RPMI7951 (cell line): Measurements from ENCODE around the gene ADAMTSL2. TPM values are rescaled to one million over a fixed set of nuclear protein-coding genes. Genes with fewer than 3 reads are reported as not detected.

Source experiments
- DNase-seq: peaks from one replicate; pipeline ENCODE4 v3.0.0-alpha.2; 2012; ENCODE audit warnings: low read depth
- total RNA-seq: library from RNA; depleted of rRNA; stranded (reverse); fragments of >200 nt; shearing (Covaris generic); gene quantifications from 2 replicates; pipeline ENCODE4 v1.2.3, GENCODE V29; 2014

Gene ADAMTSL2
- total RNA-seq, 1 experiment from 2014 or later = 6.6 TPM

DNA sequence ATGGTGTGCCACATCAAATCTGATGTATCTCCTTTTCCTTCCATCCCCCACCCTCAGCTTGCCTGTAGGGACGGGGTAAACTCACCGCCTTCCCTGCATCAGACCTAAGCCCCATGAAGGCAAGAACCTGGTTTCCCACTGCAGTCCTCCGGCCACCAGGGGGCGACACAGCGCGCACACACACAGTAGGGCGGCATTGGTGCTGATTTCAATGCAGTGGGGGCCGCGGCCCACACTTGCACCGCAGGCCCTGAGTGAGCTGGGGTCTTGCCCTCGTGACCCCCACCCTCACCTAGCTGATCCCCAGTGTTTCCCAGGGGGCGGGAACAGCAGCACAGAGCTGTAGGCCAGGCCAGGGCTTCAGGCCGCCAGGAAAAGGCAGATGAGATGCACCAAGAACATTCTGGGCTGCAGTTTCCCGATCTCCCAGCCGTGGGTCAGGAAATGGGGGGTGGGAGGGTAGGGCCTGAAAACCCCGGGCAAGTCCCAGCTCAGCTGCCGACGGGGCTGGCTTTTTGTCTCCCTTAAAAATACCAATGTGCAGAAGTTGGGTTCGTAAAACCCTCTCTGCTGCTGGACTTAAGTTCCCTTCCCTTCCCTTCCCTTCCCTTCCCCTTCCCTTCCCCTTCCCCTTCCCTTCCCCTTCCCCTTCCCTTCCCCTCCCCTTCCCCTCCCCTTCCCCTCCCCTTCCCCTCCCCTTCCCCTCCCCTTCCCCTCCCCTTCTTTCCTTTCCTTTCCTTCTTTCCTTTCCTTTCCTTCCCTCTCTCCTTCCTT lies 55.1 kb downstream of the ADAMTSL2 start:
- no peak for DNase-seq

DNA sequence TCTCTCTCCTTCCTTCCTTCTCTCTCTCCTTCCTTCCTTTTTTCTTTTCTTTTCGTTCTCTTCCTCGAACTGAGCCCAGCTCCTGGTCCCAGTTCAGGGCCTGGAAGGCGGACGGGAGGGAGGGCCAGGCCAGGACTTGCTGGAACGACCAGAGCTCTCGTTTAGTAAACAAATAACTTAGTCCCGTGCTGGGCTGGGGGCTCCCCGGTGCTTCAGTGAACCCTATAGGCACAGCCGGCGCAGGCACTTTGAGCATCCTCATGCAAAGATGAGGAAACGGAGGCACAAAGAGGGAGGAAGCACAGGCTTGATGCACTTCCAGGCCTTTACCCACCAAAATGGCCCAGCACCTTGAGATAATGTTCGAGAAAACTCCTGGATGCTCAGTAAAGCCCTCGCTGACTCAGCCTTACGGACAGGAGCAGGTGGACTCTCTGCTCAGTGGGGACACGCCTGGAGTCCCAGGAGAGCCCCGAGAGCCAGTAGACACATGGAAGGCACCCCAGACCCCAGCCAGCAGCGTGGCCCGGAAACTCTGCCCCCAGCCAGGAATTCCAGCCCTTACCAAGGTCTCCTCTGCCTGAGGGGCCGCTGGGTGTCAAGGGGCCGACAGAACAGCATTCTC lies 55.8 kb downstream of the ADAMTSL2 start:
- DNase-seq = no peak

DNA sequence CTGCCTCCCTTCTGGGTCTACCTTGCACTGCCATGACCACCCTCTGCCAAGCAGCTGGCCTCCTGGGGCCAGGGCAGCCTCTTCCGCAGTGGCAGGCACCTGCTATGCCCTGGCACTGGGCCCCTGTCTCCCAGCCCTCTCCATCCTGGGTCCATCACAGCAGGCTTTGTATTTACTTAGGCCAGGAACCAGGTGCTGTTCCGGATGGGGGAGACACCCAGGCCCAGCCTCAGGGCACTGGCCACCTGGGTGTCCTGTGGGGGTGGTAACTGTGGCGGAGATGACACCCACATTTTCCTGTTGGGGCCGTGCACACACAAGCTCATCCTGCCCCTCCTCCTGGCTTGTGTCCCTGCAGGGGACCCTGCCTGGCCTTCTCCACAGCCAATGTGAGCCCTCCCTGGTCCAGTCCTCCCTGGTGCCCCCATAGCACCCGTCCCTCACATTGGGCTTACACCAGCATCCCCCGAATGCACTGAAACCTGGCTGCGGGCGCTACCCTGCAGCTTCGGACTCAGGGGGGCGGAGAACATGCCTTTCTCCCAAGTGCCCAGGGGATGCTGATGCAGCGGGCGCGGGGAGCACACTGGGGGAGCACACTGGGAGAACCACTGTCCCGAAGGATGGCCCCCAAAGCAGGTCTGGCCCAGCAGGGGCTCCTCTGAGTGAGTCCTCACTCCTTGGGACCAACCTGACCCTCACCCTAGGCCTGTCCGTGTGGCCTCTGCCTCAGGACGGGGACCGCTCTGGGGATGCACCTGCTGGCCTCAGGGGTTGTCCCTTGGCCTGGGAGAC lies 56.8 kb downstream of the ADAMTSL2 start:
- no peak for DNase-seq

DNA sequence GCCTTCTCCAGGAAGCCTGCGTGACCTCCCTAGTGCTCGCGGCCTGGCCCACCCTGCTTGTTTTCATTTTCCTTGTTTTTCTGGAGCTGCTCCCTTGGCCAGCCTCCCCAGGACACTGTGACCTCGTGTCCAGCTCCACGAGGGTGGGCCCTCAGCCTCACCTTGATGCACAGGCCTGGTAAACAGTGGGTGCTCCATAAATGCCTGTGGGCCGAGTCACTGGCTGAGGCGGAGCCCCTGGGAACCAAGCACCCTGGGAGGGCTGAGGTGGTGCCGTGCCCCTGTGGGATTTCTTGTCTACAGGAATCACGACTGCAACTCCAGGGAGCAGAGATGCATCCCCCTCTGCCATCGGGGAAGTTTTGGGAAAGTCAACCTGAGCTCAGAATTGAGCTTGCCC lies 57.5 kb downstream of the ADAMTSL2 start:
- no peak for DNase-seq

DNA sequence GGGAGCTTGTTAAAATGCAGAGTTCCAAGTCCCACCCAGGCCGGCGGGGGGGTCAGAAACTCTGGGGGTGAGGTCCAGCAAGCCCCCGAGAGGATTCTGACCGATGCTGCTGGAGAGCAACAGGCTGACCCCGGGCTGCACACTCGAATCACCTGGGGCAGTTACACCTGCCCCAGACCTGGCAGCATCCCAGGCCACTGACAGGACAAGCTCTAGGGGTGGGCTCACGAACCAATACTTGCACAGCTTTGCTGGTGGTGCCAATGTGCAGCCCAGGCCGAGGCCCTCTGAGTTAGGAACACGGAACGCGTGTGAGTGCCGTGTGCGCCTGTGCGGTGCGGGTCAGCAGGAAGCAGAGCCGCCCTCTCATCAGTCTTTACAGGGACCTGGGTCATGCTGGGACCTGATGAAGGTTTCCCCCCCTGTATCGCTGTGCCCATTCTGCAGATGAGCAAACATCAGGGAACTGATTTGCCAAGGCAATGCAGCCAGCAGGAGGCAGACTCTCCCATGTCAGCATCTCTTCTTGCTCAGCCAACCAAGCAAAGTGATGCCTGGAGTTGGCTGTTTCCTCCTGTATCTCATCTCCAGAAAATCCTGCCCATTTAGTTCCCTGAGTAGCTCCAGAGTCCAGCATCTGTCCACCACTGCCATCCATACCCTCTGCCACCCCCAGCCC lies 58.4 kb downstream of the ADAMTSL2 start:
- no peak for DNase-seq

DNA sequence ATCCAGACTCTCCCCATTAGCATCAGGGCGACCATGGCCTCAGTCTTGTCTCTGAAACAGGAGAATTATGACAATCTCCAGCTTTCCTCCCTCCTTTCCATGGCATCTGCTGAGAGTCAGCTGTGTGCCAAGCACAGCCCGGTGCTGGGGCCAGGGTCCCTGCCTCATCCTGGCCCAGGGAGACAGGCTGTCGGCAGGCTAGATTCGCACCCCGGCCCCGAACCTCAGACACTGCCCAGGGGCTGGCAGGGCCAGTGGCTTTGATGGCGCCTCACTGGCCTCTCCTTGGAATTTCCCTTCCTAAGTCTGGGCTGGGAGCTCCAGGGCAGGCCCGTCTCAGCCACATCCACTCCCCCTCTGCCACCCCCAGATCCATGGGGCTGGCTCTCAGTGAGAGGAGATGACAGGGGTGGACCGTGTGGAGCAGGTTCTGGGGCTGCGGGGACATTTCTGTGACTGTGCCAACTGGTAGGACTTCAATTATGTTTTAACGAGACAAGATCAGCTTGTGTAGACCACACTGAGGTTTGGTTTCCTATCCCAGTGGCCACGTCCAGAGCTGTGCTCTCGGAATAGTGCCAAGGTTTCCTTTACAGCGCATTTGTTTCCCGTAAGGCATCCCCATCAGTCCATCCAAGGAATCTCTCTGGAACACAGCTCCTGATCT lies 59.2 kb downstream of the ADAMTSL2 start:
- peak; percentile 67 for DNase-seq

DNA sequence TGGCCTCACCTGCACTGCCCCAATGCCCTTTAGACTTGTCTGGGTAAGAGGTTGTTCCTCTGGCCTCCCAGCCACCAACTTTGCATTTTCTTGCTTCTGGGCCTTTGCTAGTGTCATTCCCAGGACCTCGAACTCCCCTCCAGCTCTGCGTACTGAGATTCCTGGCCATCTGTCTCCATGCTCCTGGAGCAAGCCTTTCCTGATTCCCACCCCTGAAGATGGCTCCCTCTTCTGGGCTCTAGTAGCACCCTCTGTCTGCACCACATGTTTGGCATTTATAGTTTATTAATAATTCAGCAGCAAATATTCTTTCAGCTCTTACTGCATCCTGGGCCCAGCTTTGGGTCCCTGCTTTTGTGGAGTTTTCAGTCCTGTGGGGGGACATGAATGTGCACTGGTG lies 59.8 kb downstream of the ADAMTSL2 start:
- no peak for DNase-seq

DNA sequence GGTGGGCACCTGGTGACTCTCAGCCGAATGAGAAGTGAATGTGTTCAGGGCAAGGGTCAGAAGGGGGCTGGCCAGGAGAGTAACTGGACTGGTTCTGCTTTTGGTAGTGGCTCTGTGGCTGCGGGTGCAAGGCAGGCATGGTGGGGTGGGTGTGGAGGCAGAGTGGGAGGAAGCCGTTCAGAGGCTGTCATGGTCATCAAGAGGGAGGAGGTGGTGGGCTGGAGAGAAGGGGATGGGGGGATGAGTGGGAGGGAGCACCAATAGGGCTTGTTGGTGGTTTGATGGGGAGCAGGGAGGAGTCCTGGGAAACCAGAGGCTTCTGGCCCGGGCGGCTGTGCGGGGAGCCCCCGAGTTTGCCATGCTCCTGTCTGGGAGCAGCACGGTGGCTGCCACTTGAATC lies 61.4 kb downstream of the ADAMTSL2 start:
- DNase-seq = no peak

DNA sequence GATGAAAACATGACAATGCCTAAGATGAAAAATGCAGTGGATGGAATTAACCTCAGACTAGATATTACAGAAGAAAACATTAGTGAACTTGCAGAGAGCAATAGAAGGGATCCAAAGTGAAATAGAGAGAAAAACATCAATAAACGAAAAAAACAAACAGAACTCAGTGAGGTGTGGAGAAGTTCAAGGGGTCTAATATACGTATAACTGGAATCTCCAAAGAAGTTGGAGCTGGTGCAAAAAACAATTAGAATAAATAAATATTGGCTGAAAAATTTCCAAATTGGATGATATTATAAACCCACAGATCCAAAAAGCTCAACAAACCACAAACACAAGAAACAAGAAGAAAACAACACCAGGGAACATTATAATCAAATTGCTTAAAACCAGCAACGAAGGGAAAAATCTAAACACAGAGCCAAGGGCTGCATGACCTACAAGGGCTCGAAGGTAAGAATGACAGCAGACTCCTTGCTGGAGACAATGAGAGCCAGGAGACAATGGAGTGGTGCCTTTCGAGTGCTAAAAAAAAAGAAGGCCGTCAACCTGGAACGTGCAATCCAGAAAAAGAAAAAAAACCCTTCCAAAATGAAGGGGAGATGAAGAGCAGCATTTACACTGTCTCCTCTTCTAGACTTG lies 62.9 kb downstream of the ADAMTSL2 start:
- no peak for DNase-seq

DNA sequence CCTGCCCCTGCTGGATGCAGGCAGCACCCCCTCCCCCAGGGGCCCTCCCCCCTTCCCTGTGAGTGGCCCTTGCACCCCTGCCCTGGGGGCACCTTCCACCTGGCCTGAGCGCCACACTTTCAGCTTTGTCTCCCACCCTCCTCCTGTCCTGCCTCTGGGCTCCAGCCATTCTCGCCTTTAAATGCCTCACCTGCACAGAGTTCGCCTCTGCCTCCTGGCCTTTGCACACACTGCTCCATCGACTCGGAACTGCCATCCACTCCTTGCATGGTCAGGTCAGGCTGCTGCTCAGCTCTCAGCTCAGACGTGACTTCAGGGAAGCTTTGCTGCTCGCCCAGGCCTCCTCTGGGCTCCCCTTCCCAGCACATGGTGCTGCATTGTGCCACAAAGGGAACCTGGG lies 64.5 kb downstream of the ADAMTSL2 start:
- DNase-seq = no peak

DNA sequence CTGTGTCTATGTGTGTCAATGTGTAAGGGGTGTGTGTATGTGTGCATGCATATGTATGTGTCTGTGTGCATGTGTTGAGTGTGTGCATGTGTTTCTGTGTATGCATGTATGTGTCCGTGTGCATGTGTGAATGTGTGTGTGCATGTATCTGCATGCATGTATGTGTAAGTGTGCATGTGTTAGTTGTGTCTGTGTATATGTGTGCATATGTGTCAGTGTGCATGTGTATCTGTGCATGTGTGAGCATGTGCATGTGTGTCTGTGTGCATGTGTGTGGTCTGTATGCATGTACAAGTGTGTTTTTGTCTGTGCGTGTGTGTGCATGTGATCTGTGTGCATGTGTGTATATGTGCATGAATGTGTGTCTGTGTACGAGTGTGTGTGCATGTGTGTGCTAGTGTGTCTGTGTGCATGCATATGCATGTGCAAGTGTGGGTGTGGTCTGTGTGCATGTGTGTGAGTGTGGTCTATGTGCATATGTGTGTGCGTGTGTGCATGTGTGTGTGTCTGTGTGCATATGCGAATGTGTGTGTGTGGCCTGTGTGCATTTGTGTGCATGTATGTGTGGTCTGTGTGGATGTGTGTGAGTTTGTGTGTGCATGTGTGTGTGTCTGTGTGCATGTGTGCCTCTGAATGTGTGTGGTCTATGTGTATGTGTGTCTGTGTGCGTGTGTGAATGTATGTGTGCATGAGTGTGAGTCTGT lies 65.1 kb downstream of the ADAMTSL2 start:
- DNase-seq = no peak

DNA sequence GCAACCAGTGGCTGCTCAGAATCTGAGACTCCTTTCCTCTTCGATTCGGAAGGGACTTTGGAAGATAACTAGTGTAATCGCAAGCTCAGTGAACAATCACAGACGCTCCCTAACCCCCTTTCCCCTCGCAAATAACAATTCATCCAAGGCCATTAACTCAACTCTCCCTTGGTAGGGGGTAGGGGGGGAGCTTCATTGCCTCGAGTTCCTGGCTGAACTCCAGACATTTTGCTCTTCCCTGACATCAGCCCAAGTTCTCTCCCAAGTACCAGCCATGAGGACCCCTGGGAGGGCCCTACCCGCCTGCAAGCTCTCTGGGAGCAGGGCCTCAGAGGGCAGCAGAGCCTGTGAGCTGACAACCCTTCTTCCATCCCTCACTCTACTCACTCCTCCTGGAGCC lies 66.2 kb downstream of the ADAMTSL2 start:
- DNase-seq = no peak

DNA sequence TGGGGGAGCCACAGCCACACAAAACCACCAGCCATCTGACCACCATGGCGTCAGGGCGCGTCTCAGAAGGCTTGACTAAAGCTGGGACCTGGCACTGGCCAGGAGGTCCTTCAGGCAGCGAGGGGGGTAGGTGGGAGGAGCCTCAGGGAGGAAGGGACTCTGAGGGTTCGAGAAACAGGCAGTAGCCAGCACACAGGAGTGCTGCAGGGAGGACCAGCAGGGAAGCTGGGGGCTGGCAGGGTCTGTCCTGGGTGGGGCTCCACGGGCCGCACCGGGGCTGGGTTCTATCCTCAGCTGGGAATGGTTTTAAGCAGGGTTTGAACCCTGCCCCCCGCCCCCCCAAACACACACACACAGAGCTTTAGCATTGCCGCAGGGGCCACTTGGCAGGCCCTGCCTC lies 67.2 kb downstream of the ADAMTSL2 start:
- no peak for DNase-seq

DNA sequence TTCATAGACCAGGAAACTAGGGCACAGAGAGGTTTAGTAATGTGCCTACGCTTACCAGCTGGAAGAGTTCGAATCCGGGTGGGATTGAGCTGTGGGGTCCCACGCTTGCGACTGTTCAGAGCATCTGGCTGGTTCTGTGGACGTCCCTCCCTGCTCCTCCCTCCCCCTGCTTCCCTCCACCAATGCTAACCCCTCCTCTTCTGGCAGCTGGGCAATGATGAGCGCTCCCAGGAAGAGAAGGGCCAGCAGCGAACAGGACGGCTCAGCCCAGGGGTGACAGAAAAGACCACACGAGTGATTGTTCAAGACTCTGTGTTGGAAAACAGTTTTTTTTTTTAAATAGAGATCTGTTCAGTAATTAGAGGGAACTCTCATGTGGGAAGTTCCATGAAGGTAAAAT lies 67.8 kb downstream of the ADAMTSL2 start:
- DNase-seq = no peak

DNA sequence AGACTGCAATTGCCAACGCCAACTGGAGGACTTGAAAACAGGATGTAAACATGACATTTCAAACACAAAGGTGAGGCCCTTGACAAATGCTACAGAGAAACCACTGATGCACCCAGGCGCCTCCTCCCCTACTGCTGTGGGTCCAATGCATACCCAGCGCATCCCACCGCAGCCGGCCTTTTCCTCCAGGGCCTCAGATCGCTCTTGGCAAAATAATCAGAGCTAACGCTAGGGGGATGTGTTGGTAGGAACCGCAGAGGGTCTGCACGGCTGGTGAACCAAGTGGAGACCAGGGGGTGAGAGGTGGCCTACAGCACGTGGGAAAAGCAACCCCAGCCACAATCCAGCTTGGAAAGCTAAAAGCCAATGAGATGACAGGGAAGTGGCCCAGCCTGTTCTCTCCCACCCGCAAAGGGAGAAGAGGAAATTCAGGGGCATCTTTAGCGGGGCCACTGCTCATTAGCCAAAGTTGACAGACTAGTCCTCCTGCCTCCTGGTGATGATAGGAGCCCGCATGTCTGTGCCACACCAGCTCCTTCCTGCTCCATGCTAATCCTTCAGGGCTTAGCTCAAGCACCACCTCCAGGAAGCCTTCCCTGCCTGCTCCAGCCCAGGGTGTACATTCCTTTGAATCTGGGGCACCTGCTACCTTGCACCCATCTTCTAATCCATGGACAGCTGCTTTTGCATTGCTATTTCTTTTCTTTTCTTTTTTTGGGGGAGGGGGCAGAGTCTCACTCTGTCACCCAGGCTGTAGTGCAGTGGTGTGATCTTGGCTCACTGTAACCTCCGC lies 68.8 kb downstream of the ADAMTSL2 start:
- DNase-seq = no peak

DNA sequence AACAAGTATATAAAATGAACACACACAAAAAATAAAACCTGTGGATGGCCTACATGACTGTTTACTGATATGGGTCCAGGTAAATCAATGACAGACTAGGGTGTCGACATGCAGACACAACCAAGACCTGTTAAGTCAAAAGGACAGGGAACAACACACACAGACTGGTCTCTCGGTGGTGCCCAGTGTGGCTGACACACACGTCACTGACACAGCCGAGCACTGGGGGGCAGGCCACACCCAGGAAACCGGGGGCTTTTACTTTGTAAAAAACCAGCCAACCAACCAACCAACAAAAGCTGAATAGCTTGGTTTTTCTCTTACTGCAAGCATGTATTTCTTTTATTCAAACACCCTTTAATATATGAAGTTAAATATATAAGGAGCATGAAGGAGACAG lies 69.7 kb downstream of the ADAMTSL2 start:
- DNase-seq = peak; percentile 10

DNA sequence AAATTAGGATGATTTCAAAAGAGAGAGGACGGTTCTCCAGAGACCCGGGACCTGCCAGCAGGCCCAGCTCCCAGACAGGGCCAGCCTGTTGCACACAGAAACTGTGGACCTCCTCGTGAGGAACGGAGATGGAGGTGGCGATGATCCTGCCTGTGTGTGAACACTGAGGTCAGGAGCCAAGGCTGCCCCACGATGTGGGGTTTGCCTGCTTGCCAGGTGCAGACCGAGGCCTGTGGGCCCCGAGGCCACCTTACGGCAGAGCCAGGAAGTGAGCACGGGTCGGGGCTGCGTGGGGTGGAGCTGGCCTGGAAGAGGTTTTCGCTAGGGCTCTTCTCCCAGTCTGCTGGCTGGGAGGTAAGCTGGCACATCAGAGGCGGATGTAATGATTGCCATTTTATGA lies 70.4 kb downstream of the ADAMTSL2 start:
- no peak for DNase-seq

DNA sequence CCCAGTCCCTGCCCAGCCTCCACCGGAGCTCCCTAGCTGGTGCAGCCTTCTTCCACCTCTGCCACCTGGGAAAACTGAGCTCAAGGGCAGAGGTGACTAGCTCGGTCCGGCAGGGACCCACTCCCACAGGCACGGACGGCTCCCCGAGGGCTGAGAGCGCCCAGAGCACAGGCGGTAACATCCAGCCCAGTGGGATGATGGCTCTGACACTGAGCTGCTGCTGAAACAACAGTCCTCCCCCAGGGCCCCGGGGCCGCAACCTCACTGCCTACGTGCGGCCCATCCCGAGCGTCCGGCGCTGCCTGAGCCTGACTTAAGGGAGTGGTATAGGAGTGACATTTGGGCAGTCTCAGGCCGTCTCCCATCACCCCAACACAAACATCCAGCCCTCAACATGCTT lies 70.9 kb downstream of the ADAMTSL2 start:
- DNase-seq = no peak

DNA sequence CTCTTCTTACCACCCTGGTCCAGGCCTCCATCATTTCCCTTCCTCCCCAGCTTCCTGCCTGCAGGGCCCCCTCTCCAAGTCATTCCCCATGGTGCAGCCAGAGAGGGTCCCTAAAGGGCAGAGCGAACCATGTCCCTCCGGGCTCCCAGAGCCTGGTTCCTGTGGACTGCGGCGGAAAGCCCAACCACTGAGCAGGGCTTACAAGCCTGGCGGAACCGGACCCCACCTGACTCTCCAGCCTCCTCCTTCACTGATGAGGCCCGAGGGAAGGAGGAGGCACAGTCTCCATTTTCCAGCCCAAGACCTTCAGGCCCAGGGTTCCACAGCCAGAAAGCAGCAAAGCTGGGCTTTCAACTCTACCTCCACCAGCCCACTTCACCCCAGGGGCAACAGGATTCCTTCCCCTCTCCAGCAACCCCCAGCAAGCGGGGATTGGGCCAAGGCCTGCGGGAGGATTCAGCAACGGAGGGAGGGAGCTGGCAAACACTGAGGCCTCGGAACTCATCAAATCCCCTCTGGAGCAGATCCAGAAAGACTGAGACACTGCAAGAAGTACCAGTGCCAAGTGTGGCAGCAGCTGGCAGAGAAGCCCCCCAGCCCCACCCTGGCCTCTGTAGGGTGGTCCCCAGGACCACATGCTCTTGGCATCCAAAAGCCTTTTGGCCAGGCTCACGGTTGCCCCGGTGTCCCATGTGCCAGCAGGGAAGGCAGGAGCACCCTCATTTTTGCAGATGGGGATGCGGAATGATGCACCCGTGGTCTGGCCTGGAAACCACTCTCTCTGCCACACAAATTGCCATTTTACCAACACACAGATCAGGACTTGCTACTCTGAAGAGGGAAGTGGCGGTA lies 71.6 kb downstream of the ADAMTSL2 start:
- DNase-seq = no peak
